ENCODE results near the gene CARD19. TPM values are rescaled to one million over a fixed set of nuclear protein-coding genes. Genes with fewer than 3 reads are reported as not detected.

CARD19 gene, protein sequence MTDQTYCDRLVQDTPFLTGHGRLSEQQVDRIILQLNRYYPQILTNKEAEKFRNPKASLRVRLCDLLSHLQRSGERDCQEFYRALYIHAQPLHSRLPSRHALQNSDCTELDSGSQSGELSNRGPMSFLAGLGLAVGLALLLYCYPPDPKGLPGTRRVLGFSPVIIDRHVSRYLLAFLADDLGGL
- 10 to 100 TPM; 16.4 to 21.9 TPM for total RNA-seq
- polyA plus RNA-seq (2013, experiment 1 of 2), result 32.1 TPM
- 29.8 TPM for polyA plus RNA-seq (2013, experiment 2 of 2)
- long read RNA-seq, experiment 1, transcript CARD19-201 (6 exons, 855 nt), result major isoform, 5 of 9 reads
- long read RNA-seq, experiment 1, partial matches to known transcripts, result 0 of 9 reads
- long read RNA-seq, experiment 1, other reads (novel, unspliced or antisense), result 0 of 9 reads
- long read RNA-seq, experiment 2, transcript CARD19-201 (6 exons, 855 nt), result minor isoform, 13 of 35 reads
- long read RNA-seq, experiment 2, transcript CARD19-207 (6 exons, 759 nt), result major isoform, 16 of 35 reads
- long read RNA-seq, experiment 2, partial matches to known transcripts, result 1 of 35 reads
- long read RNA-seq, experiment 2, other reads (novel, unspliced or antisense), result 5 of 35 reads
- long read RNA-seq, experiment 3, partial matches to known transcripts, result 0 of 5 reads
- long read RNA-seq, experiment 3, other reads (novel, unspliced or antisense), result 0 of 5 reads
- long read RNA-seq, experiment 4, transcript CARD19-201 (6 exons, 855 nt), result major isoform, 10 of 14 reads
- long read RNA-seq, experiment 4, partial matches to known transcripts, result 0 of 14 reads
- long read RNA-seq, experiment 4, other reads (novel, unspliced or antisense), result 0 of 14 reads

DNA sequence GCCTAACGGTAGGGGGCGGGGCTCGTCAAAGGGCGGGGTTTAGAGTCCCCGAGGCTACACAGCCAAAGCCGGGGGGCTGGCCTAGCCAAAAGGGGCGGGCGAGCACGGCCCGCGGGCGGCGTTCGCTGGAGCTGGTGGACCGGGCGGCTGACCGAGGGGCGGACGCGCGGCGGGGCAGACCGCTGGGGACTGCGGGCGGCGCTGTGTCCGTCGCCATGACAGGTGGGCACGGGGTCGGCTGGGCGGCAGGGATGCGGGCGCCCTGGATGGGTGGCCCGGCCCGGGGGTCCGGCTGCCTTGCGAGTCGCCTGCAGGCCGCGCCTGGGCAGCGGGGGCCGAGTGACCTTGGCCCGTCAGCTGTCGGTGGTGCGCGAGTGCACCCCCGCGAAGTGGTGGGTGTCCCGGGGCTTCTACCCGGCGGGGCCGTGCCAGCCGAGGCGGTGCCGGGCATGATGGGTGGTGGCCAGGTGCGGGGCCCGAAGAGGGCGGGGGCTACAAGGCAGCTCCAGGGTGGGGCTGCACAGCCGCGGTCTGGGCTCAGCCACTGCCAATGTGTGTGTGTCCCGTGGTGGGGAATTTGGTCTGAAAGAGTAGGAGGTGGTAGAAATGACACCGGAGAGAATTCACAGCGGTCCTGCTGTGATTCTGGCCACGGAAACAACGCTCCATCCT, at the start of gene CARD19:
Gene CARD19, plus strand, starts transcription at position 87 of the 672 bp plus-strand sequence. Its CDS starts 129 bp downstream, at position 216.
- Histone ChIP-seq H3K4me3 (ENCODE audit: low read length) (peak within 1 kb of the TSS; percentile 89), H3K36me3 (ENCODE audit: control insufficient read depth, insufficient read depth, low read length) (no peaks in the 10 kb centered on the region), H3K9ac (ENCODE audit: extremely low read depth, low read length, poor library complexity, severe bottlenecking) (peak within 1 kb of the TSS; percentile 44), H3K4me1 (ENCODE audit: control insufficient read depth, insufficient read depth, low read length) (peaks cover 7% of the 10 kb centered on the region), H3K27ac (ENCODE audit: low read depth, low read length) (peak within 1 kb of the TSS; percentile 82), H3K27me3 (ENCODE audit: control insufficient read depth, insufficient read depth, low read length, poor library complexity, severe bottlenecking) (no peaks in the 10 kb centered on the region), H3K9me3 (ENCODE audit: control insufficient read depth, low read length) (no peaks in the 10 kb centered on the region)
- Mint-ChIP-seq H3K4me3 (peak within 1 kb of the TSS; percentile 74), H3K27ac (peak within 1 kb of the TSS; percentile 80), H3K9me3 (peaks cover 3% of the 10 kb centered on the region), H3K36me3 (ENCODE audit: low read depth) (no peaks in the 10 kb centered on the region), H3K4me1 (peaks cover 5% of the 10 kb centered on the region), H3K27me3 (ENCODE audit: insufficient read depth) (peaks cover 4% of the 10 kb centered on the region)
- DNase-seq, result peak; percentile 75
- TF ChIP-seq, protein P1, sequence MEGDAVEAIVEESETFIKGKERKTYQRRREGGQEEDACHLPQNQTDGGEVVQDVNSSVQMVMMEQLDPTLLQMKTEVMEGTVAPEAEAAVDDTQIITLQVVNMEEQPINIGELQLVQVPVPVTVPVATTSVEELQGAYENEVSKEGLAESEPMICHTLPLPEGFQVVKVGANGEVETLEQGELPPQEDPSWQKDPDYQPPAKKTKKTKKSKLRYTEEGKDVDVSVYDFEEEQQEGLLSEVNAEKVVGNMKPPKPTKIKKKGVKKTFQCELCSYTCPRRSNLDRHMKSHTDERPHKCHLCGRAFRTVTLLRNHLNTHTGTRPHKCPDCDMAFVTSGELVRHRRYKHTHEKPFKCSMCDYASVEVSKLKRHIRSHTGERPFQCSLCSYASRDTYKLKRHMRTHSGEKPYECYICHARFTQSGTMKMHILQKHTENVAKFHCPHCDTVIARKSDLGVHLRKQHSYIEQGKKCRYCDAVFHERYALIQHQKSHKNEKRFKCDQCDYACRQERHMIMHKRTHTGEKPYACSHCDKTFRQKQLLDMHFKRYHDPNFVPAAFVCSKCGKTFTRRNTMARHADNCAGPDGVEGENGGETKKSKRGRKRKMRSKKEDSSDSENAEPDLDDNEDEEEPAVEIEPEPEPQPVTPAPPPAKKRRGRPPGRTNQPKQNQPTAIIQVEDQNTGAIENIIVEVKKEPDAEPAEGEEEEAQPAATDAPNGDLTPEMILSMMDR (conservative IDR thresholded peaks at IDR 0.05), result peak; percentile 11
- 0 to 1% methylated on average over 18 to 65 of the region's 65 CpGs for WGBS, 2 experiments (ENCODE audit: insufficient coverage in 1 of 2, insufficient read length in 1 of 2)

DNA sequence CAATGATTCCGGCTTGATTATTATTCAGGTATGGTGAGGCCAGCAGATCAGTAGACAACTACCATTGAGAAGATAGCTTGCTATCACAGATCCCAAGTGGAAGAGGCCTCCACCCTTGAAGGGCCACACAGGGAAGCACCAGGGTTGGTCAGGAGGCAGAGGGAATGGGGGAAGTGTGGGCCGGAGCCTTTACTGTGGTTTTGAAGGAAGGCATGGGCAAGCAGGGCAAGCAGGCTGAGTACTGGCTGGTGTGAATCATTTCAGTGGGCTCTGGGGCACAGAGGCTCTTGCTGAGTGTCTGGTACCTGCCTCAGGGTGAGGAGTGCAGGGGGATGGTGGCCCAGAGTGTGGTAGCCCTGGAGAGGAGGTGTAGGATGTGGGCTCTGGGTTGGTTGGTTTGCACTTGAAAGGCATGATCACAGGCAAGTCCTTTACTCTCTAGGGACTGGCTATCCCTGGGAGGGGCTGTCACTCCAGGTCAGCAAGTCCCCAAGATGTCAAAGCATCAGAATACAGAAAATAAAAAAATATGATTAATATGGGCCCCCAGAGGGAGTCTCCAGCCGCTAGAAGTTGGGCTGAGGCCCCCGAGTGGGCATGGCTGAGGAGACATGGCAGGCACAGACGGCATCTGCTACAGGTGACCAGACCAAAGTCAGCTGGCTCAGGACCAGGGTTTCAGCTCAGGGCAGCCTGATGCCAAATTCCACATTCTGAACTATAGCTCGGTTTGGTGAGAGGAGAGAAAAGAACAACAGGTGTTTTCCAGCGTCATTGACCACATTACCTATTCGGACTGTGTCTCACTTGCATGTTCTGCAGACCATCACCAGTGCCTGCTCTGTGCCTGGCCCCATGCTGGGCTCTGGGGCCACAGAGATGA, 47.2 kb upstream of the CARD19 start:
- Histone ChIP-seq H3K9me3 (ENCODE audit: control insufficient read depth, low read length) (no peaks in the 10 kb centered on the region), H3K27me3 (ENCODE audit: control insufficient read depth, insufficient read depth, low read length, poor library complexity, severe bottlenecking) (no peaks in the 10 kb centered on the region), H3K4me1 (ENCODE audit: control insufficient read depth, insufficient read depth, low read length) (peaks cover 5% of the 10 kb centered on the region), H3K27ac (ENCODE audit: low read depth, low read length) (no peak overlapping the region), H3K9ac (ENCODE audit: extremely low read depth, low read length, poor library complexity, severe bottlenecking) (no peak overlapping the region), H3K36me3 (ENCODE audit: control insufficient read depth, insufficient read depth, low read length) (no peaks in the 10 kb centered on the region), H3K4me3 (ENCODE audit: low read length) (no peak overlapping the region)
- DNase-seq, result no peak
- Mint-ChIP-seq H3K27me3 (ENCODE audit: insufficient read depth) (no peaks in the 10 kb centered on the region), H3K27ac (no peak overlapping the region), H3K36me3 (ENCODE audit: low read depth) (no peaks in the 10 kb centered on the region), H3K4me1 (peaks cover 7% of the 10 kb centered on the region), H3K9me3 (peaks cover 2% of the 10 kb centered on the region), H3K4me3 (no peak overlapping the region)
- TF ChIP-seq, protein P1 (conservative IDR thresholded peaks at IDR 0.05), result no peak
- WGBS, 2 experiments (ENCODE audit: insufficient coverage in 1 of 2, insufficient read length in 1 of 2), result 90 to 93% methylated on average over 7 to 8 of the region's 8 CpGs
